Adipocyte (in vitro differentiated cells): ENCODE data around the gene GUCA1C.

Experiments
- DNase-seq: peaks from one replicate; pipeline ENCODE4 v3.0.0-alpha.2; 2015; ENCODE audit warnings: low read depth
- H3K27me3 ChIP-seq: replicated peaks from 2 replicates; pipeline ENCODE4 v1.7.0; 2013; ENCODE audit warnings: mild to moderate bottlenecking, low read length, moderate library complexity; ENCODE audit not compliant: control insufficient read depth, insufficient read depth
- H3K36me3 ChIP-seq: 2 replicates; pipeline ENCODE4 v1.7.0; 2013; ENCODE audit warnings: low read length, mild to moderate bottlenecking, moderate library complexity; ENCODE audit not compliant: control insufficient read depth, insufficient read depth, severe bottlenecking
- H3K4me1 ChIP-seq: 2 replicates; pipeline ENCODE4 v1.7.0; 2013; ENCODE audit warnings: mild to moderate bottlenecking, low read length, moderate library complexity; ENCODE audit not compliant: control insufficient read depth, insufficient read depth
- H3K4me3 ChIP-seq: 2 replicates; pipeline ENCODE4 v1.7.0; 2013; ENCODE audit warnings: mild to moderate bottlenecking, low read length, moderate library complexity
- H3K9ac ChIP-seq: 2 replicates; pipeline ENCODE4 v1.7.0; 2013; ENCODE audit warnings: mild to moderate bottlenecking, low read length, moderate library complexity
- H3K9me3 ChIP-seq: 2 replicates; pipeline ENCODE4 v1.7.0; 2013; ENCODE audit warnings: mild to moderate bottlenecking, low read length, moderate library complexity; ENCODE audit not compliant: control insufficient read depth

The GUCA1C gene, protein sequence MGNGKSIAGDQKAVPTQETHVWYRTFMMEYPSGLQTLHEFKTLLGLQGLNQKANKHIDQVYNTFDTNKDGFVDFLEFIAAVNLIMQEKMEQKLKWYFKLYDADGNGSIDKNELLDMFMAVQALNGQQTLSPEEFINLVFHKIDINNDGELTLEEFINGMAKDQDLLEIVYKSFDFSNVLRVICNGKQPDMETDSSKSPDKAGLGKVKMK

DNA sequence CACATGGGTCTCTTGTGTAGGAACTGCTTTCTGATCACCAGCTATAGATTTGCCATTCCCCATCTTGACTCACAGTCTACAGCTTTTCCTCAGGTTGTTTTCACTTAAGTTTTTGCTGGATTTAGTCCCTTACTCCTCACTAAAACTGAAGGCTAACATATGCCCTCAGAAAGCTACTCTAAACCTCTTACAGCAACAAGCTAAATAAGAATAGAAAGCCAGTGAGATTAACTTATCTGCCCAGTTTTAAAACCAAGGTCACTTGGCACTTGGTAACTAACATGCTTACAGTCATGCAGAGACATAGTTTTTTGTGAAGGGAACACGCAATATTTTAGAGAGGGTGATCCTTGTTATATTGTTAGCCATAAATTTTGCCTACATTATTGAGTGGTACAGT is at the start of gene GUCA1C:
TSS of gene GUCA1C (minus strand) at position 180 of the 400 bp plus-strand sequence. CDS start at position 63, 117 bp downstream.
- DNase-seq: no peak
- Histone ChIP-seq H3K27me3 (peaks cover 8% of the 10 kb centered on the region), H3K9me3 (peaks cover 2% of the 10 kb centered on the region), H3K9ac (no peak within 1 kb of the TSS), H3K36me3 (no peaks in the 10 kb centered on the region), H3K4me3 (no peak within 1 kb of the TSS), H3K4me1 (no peaks in the 10 kb centered on the region)

DNA sequence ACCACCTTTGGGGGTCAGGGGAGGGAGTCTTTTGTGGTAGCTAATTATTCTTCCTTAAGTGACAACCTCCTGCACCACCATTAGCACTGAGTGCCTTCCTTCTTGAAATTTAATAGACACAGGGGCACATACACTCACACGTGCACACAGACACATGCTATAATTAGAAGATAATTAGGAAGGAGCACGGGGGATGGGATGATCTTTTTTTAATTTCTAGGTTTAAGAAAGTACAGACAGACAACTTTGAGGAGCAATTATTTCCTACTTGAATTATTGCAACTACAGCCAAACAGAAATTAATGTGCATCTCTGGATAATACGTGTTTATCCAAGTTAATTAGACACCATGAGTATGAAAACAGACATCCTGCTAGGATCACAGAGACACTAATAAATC is 44.8 kb upstream of the GUCA1C start:
- no peaks in the 10 kb centered on the region for H3K4me1 ChIP-seq
- no peaks in the 10 kb centered on the region for H3K36me3 ChIP-seq
- H3K9ac ChIP-seq: no peak overlapping the region
- no peak for DNase-seq
- H3K4me3 ChIP-seq: no peak overlapping the region
- H3K27me3 ChIP-seq: no peaks in the 10 kb centered on the region
- no peaks in the 10 kb centered on the region for H3K9me3 ChIP-seq

DNA sequence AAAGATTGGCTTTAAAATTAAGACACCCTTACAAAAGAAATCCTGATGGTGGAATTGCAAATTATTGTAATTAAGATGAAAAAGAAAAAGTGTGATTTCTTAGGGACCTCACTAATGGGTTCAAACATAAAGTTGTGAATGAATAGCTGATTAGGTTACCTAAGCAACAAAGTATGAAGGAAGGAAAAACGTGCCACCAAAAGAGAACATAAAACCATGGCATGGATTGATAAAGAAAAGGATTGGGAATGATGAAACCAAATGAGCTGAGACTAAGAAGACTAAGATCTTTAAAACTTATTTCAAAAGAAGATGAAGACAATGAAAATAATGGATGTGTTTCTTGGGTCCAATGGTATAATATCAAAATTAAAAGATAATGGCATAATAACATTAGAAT is 32.2 kb upstream of the GUCA1C start:
- Histone ChIP-seq H3K4me1 (no peaks in the 10 kb centered on the region), H3K9me3 (no peaks in the 10 kb centered on the region), H3K36me3 (no peaks in the 10 kb centered on the region), H3K4me3 (no peak overlapping the region), H3K27me3 (peaks cover 9% of the 10 kb centered on the region), H3K9ac (no peak overlapping the region)
- no peak for DNase-seq

DNA sequence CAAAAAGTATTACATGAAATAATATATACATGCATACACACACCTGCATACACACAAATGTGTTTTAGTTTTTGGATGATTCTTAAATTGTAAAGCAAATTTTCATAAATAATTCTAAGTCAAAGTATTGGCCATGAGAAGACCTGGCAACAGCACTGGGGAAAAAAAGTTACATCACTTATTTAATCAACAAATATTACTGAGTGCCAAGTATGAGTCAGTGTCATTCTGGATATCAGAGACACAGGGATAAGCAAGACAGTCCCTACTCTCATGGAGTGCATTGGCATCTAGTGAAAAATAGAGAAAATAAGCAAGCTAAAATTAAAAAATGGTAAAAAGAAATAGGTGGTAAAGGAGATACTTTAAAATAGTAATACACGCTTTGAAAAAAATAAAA is 29.4 kb upstream of the GUCA1C start:
- Histone ChIP-seq H3K9me3 (no peaks in the 10 kb centered on the region), H3K4me1 (peaks cover 3% of the 10 kb centered on the region)

DNA sequence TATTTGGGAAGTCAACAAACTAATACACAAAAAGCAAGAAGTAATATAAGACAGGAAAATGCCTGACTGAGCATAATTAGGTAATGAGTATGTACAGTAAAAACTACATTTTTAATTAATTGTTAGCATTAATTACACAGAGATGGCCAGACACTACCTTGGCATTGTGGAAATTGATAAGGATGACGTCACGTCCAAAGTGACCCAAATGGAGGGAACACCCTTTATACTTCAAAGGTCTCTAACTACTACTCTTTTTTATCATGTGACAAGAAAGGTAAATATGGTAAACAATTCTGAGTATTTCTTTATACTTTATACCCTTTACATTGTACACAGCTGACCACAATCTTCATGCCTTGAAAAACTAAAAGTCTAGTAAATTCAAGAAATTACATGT is 22.4 kb upstream of the GUCA1C start:
- Histone ChIP-seq H3K9ac (no peak overlapping the region), H3K36me3 (no peaks in the 10 kb centered on the region), H3K4me3 (no peak overlapping the region), H3K4me1 (peaks cover 3% of the 10 kb centered on the region), H3K9me3 (no peaks in the 10 kb centered on the region), H3K27me3 (no peaks in the 10 kb centered on the region)
- no peak for DNase-seq

More for the DNA sequence above, 29.4 kb upstream of the GUCA1C start:
- no peak for DNase-seq
- Histone ChIP-seq H3K27me3 (peaks cover 9% of the 10 kb centered on the region), H3K9ac (no peak overlapping the region), H3K4me3 (no peak overlapping the region), H3K36me3 (no peaks in the 10 kb centered on the region)

DNA sequence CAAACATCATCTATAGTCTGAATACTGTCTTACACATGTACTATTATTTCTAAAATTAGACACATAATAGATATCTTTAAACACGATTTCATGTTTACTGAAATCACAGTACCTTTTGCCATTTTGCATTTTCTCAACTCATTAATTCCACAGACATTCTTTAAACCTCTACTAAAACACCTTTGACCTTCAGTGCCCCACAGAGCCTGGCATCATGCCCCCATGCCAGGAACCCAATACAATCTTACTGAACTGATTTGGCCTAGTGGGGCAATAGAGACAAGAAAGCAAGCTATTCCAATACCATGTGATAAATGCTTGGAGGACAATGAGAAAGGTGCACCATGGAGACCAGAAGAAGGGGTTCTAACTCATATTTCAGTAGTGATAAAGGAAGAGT is 19.3 kb upstream of the GUCA1C start:
- Histone ChIP-seq H3K36me3 (no peaks in the 10 kb centered on the region), H3K9me3 (no peaks in the 10 kb centered on the region), H3K27me3 (no peaks in the 10 kb centered on the region), H3K9ac (no peak overlapping the region), H3K4me3 (no peak overlapping the region), H3K4me1 (peaks cover under 1% of the 10 kb centered on the region)
- no peak for DNase-seq

DNA sequence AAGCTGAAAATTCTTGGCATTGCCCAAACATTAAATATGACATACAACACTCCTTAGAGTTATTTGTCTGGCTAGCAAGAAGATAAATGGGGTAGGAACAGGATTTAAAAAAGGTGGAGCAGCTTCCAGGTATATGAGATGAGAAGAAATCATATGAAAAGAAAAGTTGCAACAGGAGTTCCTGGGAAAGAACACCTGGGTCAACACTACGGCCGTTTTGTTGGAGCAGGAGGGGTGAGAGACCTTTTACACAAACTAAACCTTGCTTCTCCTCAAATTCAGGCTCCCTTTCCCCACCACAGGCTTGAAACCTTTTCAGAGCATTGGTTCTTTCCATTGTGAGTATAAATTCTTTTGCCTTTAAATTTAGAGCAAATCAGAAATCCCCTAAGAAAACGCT is 18.8 kb upstream of the GUCA1C start:
- H3K9ac ChIP-seq: no peak overlapping the region
- no peaks in the 10 kb centered on the region for H3K36me3 ChIP-seq
- DNase-seq: no peak
- no peaks in the 10 kb centered on the region for H3K9me3 ChIP-seq
- H3K27me3 ChIP-seq: no peaks in the 10 kb centered on the region
- H3K4me1 ChIP-seq: no peaks in the 10 kb centered on the region
- no peak overlapping the region for H3K4me3 ChIP-seq

DNA sequence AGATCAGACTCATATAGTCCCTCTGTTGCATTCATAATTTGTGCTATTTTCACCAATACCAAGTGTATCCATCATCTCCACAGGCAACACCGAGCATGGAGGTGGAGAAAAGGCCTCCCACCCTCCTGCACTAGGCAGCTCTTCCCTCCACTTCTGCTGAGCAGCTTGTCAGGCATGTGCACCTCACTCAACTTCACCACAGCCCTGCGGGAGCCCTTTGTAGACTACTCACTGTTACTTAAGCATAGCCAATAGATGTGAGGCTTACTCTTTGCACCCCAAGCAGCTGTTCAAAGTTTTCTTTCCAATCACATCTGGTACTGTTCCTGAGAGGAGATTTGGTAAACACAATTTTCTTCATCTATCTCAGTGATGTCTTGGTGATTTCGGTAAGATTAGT is 16.9 kb upstream of the GUCA1C start:
- Histone ChIP-seq H3K9me3 (no peaks in the 10 kb centered on the region), H3K36me3 (no peaks in the 10 kb centered on the region)

DNA sequence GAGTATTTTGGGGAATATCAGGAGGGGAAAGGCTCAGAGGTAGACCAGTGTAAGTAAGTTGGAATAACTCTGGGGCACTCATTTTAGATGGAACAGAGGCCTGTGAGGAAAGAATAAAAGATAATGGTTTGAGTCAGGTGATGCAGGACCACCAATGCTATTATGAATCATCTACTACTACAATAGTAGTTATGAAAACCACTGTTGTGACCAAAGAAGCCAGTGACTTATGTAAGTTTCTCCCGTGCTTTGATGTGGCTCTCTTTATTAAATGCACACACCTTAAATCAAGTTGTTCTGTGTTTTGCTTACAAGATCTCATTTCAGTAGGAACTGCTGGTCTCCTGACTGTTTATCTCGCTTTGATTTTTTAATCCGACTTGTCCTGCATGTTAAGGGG is 13.1 kb upstream of the GUCA1C start:
- no peak for DNase-seq
- Histone ChIP-seq H3K36me3 (no peaks in the 10 kb centered on the region), H3K4me1 (no peaks in the 10 kb centered on the region), H3K9me3 (no peaks in the 10 kb centered on the region), H3K27me3 (no peaks in the 10 kb centered on the region), H3K4me3 (no peak overlapping the region), H3K9ac (no peak overlapping the region)

More for the DNA sequence above, 16.9 kb upstream of the GUCA1C start:
- Histone ChIP-seq H3K4me3 (no peak overlapping the region), H3K9ac (no peak overlapping the region), H3K4me1 (no peaks in the 10 kb centered on the region), H3K27me3 (no peaks in the 10 kb centered on the region)
- no peak for DNase-seq

DNA sequence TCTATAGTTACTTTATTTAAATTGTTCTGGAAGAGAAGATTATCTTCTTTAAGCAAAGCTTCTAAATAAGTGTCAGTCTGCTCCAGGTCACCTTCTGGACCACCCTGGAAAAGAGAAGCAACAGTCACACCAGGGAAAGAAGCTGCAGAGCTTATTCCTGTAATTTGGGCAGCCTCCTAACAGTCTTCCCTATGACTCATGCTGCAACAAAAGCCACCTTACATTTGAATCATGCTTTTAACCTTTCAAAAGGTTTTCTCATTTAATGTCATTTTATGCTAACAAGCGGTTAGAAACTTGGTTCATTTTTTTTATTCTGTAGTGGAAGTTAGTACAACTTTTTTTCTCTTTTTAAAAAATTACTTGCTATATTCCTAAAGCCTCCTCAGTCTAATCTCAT is 5.3 kb upstream of the GUCA1C start:
- Histone ChIP-seq H3K27me3 (peaks cover 3% of the 10 kb centered on the region), H3K4me1 (no peaks in the 10 kb centered on the region), H3K9me3 (no peaks in the 10 kb centered on the region), H3K9ac (no peak overlapping the region), H3K4me3 (no peak overlapping the region), H3K36me3 (no peaks in the 10 kb centered on the region)
- no peak for DNase-seq

DNA sequence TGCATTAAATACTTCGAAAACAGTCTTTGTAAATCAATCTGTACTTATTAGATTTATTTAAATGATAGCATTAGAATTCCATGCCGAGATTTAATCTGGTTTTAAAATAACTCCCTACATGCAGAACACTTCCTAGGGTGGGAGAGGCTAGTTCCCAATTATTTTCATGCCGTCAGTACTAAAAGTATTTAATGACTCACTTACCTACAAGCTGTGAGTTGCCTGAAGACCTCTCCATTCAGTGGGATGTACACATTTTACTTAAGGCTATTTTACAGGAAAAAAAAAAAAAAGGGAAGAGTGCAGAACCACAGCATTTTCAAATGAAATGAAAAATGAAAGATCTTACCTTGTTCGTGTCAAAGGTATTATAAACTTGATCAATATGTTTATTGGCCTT is 469 bp downstream of the GUCA1C start:
- Histone ChIP-seq H3K4me3 (no peak overlapping the region), H3K9me3 (peaks cover 2% of the 10 kb centered on the region), H3K27me3 (peaks cover 8% of the 10 kb centered on the region), H3K36me3 (no peaks in the 10 kb centered on the region), H3K9ac (no peak overlapping the region), H3K4me1 (no peaks in the 10 kb centered on the region)
- DNase-seq: no peak

DNA sequence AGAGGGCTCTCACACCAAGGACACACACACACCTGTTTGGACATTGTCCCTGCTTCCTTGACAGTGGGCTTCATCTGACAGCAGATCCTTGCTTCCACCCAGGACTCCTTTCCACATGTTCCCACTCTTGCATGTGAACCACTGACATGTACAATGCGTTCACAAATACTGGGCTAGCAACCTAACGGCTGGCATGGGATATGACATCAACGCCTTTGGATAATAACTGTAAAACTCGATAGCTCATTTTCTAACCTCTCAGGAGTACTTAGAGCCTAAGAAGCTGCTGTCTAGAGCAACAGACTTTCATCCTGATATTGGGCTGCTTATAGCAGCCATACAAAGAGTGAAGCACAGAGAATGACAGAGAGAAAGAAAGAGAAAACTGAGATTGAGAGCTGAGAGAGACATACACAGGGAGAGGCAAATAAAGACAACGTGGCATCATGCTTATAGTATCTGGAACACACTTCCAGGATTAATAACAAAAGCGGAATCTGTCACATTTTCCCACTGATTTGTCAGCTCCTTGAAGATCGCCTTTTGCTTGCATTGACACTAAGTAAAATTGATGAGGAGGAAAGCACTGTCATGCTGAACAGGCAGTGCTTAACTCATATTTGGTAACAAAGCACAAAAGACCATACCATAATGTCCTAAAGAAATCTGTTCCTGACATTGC is 1.7 kb downstream of the GUCA1C start:
- Histone ChIP-seq H3K4me1 (no peaks in the 10 kb centered on the region), H3K9me3 (peaks cover 2% of the 10 kb centered on the region), H3K4me3 (no peak overlapping the region), H3K36me3 (no peaks in the 10 kb centered on the region), H3K9ac (no peak overlapping the region), H3K27me3 (peaks cover 8% of the 10 kb centered on the region)
- DNase-seq: no peak
